BE2C (cell line): ENCODE results near the gene CXCR5.

ENCODE experiments used
- DNase-seq: peaks from one replicate; pipeline ENCODE4 v3.0.0-alpha.2; 2020
- H3K27me3 ChIP-seq: fragments of 250-450 bp; sonication (Bioruptor Pico); 2 replicates; pipeline ENCODE4 v1.5.1; 2020; ENCODE audit warnings: mild to moderate bottlenecking
- H3K36me3 ChIP-seq: fragments of 250-450 bp; sonication (Bioruptor Pico); 2 replicates; pipeline ENCODE4 v1.5.1; 2020; ENCODE audit warnings: mild to moderate bottlenecking
- H3K4me1 ChIP-seq: fragments of 250-450 bp; sonication (Bioruptor Pico); 2 replicates; pipeline ENCODE4 v1.5.1; 2020
- H3K4me3 ChIP-seq: 2 replicates; pipeline ENCODE4 v1.5.1; 2011; ENCODE audit warnings: low read depth, low read length
- H3K9me3 ChIP-seq: fragments of 250-450 bp; sonication (Bioruptor Pico); 2 replicates; pipeline ENCODE4 v1.5.1; 2020
- TF ChIP-seq, protein P1 (sequence below): IDR thresholded peaks from 2 replicates; pipeline ENCODE4 v1.5.1; 2012; ENCODE audit warnings: mild to moderate bottlenecking, low read depth, low read length

The CXCR5 gene

DNA sequence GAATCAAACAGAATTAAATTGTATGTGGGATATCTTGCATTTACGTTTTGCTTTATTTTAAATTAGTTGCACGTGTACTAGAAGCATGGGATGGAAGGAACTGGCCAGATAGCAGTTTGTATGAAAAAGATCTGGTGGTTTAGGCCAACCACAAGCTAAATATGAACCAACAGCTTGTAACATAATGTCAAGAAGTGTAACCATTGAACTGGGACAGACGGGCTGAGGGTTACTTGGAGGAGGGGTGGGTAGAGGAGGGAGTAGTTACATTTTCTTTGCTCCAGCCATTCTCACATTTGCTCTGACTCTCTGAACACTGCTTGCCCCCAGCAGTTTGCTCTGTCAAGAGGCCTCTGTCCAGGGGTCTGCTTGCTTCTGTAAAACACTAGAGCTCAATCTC is 31.7 kb upstream of the CXCR5 start:
- no peak for DNase-seq
- Histone ChIP-seq H3K27me3 (no peaks in the 10 kb centered on the region), H3K36me3 (no peaks in the 10 kb centered on the region), H3K4me1 (no peaks in the 10 kb centered on the region), H3K4me3 (no peak overlapping the region), H3K9me3 (no peaks in the 10 kb centered on the region)
- TF ChIP-seq, protein P1, sequence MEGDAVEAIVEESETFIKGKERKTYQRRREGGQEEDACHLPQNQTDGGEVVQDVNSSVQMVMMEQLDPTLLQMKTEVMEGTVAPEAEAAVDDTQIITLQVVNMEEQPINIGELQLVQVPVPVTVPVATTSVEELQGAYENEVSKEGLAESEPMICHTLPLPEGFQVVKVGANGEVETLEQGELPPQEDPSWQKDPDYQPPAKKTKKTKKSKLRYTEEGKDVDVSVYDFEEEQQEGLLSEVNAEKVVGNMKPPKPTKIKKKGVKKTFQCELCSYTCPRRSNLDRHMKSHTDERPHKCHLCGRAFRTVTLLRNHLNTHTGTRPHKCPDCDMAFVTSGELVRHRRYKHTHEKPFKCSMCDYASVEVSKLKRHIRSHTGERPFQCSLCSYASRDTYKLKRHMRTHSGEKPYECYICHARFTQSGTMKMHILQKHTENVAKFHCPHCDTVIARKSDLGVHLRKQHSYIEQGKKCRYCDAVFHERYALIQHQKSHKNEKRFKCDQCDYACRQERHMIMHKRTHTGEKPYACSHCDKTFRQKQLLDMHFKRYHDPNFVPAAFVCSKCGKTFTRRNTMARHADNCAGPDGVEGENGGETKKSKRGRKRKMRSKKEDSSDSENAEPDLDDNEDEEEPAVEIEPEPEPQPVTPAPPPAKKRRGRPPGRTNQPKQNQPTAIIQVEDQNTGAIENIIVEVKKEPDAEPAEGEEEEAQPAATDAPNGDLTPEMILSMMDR, result no peak

DNA sequence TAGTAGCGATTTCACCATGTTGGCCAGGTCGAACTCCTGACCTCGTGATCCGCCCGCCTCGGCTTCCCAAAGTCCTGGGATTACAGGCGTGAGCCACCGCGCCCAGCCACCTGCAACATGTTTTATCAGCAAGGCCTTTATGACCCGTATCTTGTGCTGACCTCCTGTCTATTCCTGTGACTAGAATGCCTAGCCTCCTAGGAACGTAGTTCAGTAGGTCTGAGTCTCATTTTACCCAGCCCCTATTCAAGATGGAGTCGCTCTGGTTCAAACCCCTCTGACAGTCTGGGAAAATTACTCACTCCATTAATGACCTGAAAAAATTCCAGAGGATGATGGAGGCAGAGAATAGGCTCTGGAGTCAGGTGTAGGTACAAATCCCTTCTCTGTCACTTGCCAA is 30.0 kb upstream of the CXCR5 start:
- H3K36me3 ChIP-seq, result no peaks in the 10 kb centered on the region
- DNase-seq, result no peak
- H3K4me1 ChIP-seq, result no peaks in the 10 kb centered on the region
- no peaks in the 10 kb centered on the region for H3K27me3 ChIP-seq
- TF ChIP-seq, protein P1, result no peak
- H3K9me3 ChIP-seq, result no peaks in the 10 kb centered on the region
- no peak overlapping the region for H3K4me3 ChIP-seq

DNA sequence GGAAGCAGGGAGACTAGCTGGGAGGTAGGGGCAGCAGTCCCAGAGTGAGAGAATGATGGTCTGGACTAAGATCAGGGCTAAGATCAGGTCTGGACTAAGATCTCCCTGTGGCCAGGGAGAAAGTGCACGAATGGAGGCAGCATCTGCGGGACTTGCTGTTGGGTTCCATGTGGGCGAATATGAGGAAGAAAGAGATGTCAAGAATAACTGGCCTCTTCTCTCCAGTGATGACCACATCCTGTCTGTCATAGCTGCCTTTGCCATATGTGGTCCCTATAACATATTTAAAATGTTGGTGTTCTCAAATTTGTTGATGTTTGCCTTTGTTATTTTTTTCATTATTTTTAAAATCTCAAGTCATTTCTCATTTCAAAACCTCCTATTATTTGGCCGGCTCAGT is 27.4 kb upstream of the CXCR5 start:
- Histone ChIP-seq H3K9me3 (no peaks in the 10 kb centered on the region), H3K4me1 (no peaks in the 10 kb centered on the region), H3K4me3 (no peak overlapping the region), H3K27me3 (no peaks in the 10 kb centered on the region), H3K36me3 (no peaks in the 10 kb centered on the region)
- TF ChIP-seq, protein P1, result no peak
- no peak for DNase-seq

DNA sequence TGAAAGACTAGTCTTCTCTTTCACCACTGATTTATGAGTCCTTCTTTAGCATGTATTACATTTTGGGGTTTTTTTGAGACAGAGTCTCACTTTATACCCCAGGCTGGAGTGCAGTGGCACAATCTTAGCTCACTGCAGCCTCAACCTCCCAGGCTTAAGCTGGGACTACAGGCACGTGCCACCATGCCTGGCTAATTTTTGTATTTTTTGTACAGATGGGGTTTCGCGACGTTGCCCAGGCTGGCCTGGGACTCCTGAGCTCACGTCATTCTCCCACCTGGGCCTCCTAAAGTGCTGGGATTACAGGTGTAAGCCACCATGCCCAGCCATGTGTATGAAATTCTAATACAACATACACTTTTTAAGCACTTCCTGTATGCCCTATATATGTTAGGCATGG is 26.3 kb upstream of the CXCR5 start:
- Histone ChIP-seq H3K9me3 (no peaks in the 10 kb centered on the region), H3K4me1 (no peaks in the 10 kb centered on the region), H3K4me3 (no peak overlapping the region), H3K36me3 (no peaks in the 10 kb centered on the region), H3K27me3 (no peaks in the 10 kb centered on the region)
- no peak for DNase-seq
- TF ChIP-seq, protein P1, result no peak

DNA sequence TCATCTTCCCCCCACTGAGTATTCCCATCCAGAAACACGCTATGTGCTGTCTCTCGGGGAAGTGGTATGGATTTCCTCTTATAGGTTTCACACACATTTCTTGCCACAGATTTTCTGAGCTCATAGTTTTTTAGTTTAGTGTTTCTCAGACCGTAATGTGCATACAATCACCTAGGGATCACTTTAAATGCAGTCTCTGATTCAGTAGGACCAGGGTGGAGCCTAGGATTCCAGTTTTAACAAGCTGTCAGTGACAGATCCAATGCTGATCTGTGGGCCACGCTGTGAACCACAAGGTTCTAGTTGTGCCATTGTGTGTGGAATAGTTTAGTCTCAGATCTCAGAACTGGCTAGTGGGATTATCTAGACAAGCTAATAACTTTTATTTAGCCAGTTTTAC is 23.7 kb upstream of the CXCR5 start:
- no peaks in the 10 kb centered on the region for H3K27me3 ChIP-seq
- H3K9me3 ChIP-seq, result no peaks in the 10 kb centered on the region
- no peak for DNase-seq
- H3K4me3 ChIP-seq, result no peak overlapping the region
- TF ChIP-seq, protein P1, result no peak
- H3K4me1 ChIP-seq, result no peaks in the 10 kb centered on the region
- no peaks in the 10 kb centered on the region for H3K36me3 ChIP-seq

DNA sequence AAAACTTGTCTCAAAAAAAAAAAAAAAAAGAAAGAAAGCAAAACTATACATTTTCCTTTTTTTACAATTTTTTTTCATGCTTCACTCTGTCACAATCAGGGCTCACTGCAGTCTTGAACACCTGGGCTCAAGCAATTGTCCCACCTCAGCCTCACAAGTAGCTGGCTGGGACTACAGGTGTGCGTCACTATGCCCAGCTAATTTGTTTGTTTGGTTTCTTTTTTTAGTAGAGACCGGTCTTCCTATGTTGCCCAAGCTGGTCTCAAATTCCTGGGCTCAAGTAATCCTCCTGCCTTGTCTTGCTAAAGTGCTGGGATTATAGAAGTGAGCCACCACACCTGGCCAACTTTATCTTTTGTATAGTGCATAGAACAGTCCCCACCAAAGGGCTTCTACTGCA is 15.0 kb upstream of the CXCR5 start:
- Histone ChIP-seq H3K4me3 (no peak overlapping the region), H3K4me1 (0 out of 2 replicates have a peak, but pooled peaks cover 2% of the 10 kb centered on the region), H3K36me3 (no peaks in the 10 kb centered on the region), H3K9me3 (no peaks in the 10 kb centered on the region), H3K27me3 (peaks cover 9% of the 10 kb centered on the region)
- TF ChIP-seq, protein P1, result no peak
- DNase-seq, result no peak
